ENCODE results near the gene CCDC127. TPM values are rescaled to one million over a fixed set of nuclear protein-coding genes. Genes with fewer than 3 reads are reported as not detected.

CCDC127 gene
- total RNA-seq, 1 donor from 2014 or later: 6.3 TPM

DNA sequence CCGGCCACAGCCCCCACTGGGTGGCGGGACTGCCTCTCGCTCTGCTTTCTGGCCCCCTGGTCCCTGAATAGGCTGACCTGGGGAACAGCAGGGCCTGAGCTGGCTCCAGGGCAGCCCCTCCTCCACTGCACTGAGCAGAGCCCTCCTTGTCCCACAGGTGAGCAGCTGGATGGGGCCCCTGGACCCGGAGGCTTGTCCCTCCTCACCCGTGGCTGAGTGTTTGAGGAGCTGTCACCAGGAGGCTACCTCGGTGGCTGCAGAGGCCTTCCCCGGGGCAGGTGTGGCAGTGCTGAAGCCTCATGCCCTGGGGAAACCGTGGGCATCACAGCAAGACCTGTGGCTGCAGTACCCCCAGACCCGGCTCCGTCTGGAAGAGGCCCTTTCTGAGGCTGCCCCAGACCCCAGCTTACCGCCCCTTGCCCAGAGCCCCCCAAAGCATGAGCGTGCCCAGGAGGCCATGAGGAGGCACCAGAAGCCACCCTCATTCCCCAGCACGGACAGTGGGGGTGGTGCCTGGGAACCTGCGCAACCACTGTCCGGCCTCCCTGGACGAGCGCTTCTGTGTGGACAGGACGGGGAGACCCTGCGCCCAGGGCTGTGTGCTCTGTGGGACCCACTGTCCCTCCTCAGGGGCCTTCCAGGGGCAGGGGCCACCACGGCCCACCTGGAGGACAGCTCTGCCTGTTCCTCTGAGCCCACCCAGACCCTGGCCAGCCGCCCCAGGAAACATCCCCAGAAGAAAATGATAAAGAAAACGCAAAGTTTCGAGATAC is 55.2 kb downstream of the CCDC127 start:
- peaks cover 6 to 29% (median 19%) of the 10 kb centered on the region in 3 donors for H3K27me3 ChIP-seq (ENCODE audit: control insufficient read depth in 3 of 3, insufficient read depth in 3 of 3, low read length in 3 of 3)
- no peak overlapping the region for H3K4me3 ChIP-seq (ENCODE audit: low read length in 3 of 3)
- H3K9ac ChIP-seq (ENCODE audit: low read depth in 1 of 3, low read length in 3 of 3): no peak overlapping the region
- no peaks in the 10 kb centered on the region for H3K36me3 ChIP-seq (ENCODE audit: control insufficient read depth in 3 of 3, insufficient read depth in 3 of 3, low read length in 3 of 3)
- H3K9me3 ChIP-seq (ENCODE audit: control insufficient read depth in 3 of 3, low read length in 3 of 3): no peaks in the 10 kb centered on the region
- no peaks in the 10 kb centered on the region for H3K4me1 ChIP-seq (ENCODE audit: control insufficient read depth in 3 of 3, insufficient read depth in 3 of 3, low read length in 3 of 3)
- no peak overlapping the region for H3K27ac ChIP-seq (ENCODE audit: low read depth, low read length)

DNA sequence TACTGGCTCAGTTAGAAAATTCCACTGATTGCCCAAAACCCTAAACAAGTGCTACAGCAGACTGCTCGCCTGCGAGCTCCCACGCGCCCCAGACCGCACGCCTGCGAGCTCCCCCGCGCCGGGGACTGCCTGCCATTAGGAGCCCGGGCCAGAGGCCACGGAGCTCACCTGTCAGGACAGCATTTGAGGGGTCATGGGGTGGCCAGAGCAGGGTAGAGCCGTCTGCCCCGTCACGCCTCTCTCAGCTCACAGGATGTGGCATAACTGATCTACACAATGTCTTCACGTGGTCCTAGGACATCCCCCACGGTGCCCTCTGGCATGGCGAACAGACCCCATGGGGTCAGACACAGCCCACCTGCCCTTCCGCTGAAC is 55.8 kb downstream of the CCDC127 start:
- H3K4me3 ChIP-seq (ENCODE audit: low read length in 3 of 3): no peak overlapping the region
- no peaks in the 10 kb centered on the region for H3K9me3 ChIP-seq (ENCODE audit: control insufficient read depth in 3 of 3, low read length in 3 of 3)
- no peaks in the 10 kb centered on the region for H3K4me1 ChIP-seq (ENCODE audit: control insufficient read depth in 3 of 3, insufficient read depth in 3 of 3, low read length in 3 of 3)
- no peaks in the 10 kb centered on the region for H3K36me3 ChIP-seq (ENCODE audit: control insufficient read depth in 3 of 3, insufficient read depth in 3 of 3, low read length in 3 of 3)
- H3K27me3 ChIP-seq (ENCODE audit: control insufficient read depth in 3 of 3, insufficient read depth in 3 of 3, low read length in 3 of 3): peaks cover 9 to 29% (median 23%) of the 10 kb centered on the region in 3 donors
- no peak overlapping the region for H3K27ac ChIP-seq (ENCODE audit: low read depth, low read length)
- H3K9ac ChIP-seq (ENCODE audit: low read depth in 1 of 3, low read length in 3 of 3): no peak overlapping the region

DNA sequence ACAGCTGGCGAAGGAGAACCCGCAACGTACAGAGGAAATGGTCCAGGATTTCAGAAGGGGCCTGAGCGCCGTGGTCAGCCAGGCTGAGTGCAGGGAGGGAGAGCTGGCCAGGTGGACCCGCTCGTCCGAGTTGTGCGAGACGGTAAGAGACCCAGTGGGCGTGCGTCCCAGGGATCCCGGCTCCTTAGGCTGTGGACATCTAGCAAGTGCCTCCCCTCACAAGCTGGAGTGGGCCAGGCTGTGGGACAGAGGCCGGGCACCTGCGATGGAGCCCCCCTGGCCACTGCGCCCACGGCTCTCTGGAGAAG is 56.2 kb downstream of the CCDC127 start:
- Histone ChIP-seq H3K27ac (ENCODE audit: low read depth, low read length) (no peak overlapping the region), H3K9ac (ENCODE audit: low read depth in 1 of 3, low read length in 3 of 3) (no peak overlapping the region), H3K27me3 (ENCODE audit: control insufficient read depth in 3 of 3, insufficient read depth in 3 of 3, low read length in 3 of 3) (peaks cover 11 to 29% (median 25%) of the 10 kb centered on the region in 3 donors), H3K36me3 (ENCODE audit: control insufficient read depth in 3 of 3, insufficient read depth in 3 of 3, low read length in 3 of 3) (no peaks in the 10 kb centered on the region), H3K4me1 (ENCODE audit: control insufficient read depth in 3 of 3, insufficient read depth in 3 of 3, low read length in 3 of 3) (no peaks in the 10 kb centered on the region), H3K9me3 (ENCODE audit: control insufficient read depth in 3 of 3, low read length in 3 of 3) (no peaks in the 10 kb centered on the region), H3K4me3 (ENCODE audit: low read length in 3 of 3) (no peak overlapping the region)

DNA sequence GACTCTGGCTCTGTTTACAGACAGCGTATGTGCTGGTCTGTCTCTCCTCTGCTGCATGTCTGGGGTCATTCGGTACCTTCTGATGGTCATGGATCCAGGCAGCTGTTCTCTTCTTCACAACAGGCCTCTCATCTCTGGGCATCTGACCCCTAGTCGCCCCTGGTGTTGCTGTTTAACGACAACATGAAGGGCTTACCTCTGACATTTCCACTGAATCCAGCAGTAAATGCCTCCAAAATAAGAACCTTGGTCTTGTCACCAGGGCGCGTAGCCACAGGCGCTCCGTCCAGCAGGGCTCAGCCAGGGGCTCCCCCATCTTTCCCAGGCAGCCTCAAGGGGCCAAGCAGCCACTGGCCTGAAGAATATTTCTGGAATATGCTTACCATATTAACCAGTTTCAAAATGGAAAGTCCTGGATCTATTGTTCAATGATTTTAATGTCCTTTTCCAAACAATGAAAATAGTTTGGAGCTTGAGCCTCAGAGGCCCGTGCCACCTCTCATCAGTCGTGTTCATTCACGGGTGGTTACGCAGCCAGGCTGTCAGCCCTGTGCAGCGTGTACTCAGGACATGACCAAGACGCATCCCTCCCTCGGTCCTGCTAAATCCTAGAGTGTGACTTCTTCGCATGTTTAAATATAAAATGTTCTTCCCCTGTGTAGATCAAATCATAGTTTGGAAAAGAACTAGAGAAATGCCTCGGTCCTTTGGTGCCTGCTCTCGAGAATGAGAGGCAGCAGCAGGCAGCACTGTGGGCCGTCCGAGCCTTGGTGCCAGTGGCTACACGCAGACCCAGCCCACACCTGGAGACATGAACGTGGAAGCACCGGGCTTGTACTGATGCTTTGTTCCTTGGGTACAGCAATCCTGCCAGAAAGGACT is 56.8 kb downstream of the CCDC127 start:
- Histone ChIP-seq H3K4me1 (ENCODE audit: control insufficient read depth in 3 of 3, insufficient read depth in 3 of 3, low read length in 3 of 3) (no peaks in the 10 kb centered on the region), H3K9ac (ENCODE audit: low read depth in 1 of 3, low read length in 3 of 3) (no peak overlapping the region), H3K36me3 (ENCODE audit: control insufficient read depth in 3 of 3, insufficient read depth in 3 of 3, low read length in 3 of 3) (no peaks in the 10 kb centered on the region), H3K27me3 (ENCODE audit: control insufficient read depth in 3 of 3, insufficient read depth in 3 of 3, low read length in 3 of 3) (peaks cover 11 to 29% (median 25%) of the 10 kb centered on the region in 3 donors), H3K4me3 (ENCODE audit: low read length in 3 of 3) (no peak overlapping the region), H3K9me3 (ENCODE audit: control insufficient read depth in 3 of 3, low read length in 3 of 3) (no peaks in the 10 kb centered on the region), H3K27ac (ENCODE audit: low read depth, low read length) (no peak overlapping the region)

DNA sequence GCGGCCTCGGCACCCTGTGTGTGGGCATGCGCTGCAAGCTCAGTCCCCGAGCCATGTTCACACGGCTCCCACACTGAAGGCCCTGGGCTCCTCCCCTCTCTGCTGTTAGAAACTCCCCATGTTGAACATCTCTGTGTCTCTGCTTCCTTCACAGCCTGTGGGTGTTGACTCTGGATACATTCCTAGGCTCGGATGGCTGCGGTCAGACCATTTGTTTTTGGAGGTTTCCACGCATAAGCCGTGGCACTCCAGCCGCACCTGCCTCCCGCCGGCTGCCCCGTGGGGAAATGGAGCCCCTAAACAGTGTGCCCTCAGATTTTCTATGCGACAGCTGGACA is 57.8 kb downstream of the CCDC127 start:
- H3K9me3 ChIP-seq (ENCODE audit: control insufficient read depth in 3 of 3, low read length in 3 of 3): no peaks in the 10 kb centered on the region
- H3K9ac ChIP-seq (ENCODE audit: low read depth in 1 of 3, low read length in 3 of 3): no peak overlapping the region
- no peaks in the 10 kb centered on the region for H3K4me1 ChIP-seq (ENCODE audit: control insufficient read depth in 3 of 3, insufficient read depth in 3 of 3, low read length in 3 of 3)
- H3K27ac ChIP-seq (ENCODE audit: low read depth, low read length): no peak overlapping the region
- H3K36me3 ChIP-seq (ENCODE audit: control insufficient read depth in 3 of 3, insufficient read depth in 3 of 3, low read length in 3 of 3): no peaks in the 10 kb centered on the region
- H3K4me3 ChIP-seq (ENCODE audit: low read length in 3 of 3): no peak overlapping the region
- H3K27me3 ChIP-seq (ENCODE audit: control insufficient read depth in 3 of 3, insufficient read depth in 3 of 3, low read length in 3 of 3): peaks cover 11 to 36% (median 28%) of the 10 kb centered on the region in 3 donors

DNA sequence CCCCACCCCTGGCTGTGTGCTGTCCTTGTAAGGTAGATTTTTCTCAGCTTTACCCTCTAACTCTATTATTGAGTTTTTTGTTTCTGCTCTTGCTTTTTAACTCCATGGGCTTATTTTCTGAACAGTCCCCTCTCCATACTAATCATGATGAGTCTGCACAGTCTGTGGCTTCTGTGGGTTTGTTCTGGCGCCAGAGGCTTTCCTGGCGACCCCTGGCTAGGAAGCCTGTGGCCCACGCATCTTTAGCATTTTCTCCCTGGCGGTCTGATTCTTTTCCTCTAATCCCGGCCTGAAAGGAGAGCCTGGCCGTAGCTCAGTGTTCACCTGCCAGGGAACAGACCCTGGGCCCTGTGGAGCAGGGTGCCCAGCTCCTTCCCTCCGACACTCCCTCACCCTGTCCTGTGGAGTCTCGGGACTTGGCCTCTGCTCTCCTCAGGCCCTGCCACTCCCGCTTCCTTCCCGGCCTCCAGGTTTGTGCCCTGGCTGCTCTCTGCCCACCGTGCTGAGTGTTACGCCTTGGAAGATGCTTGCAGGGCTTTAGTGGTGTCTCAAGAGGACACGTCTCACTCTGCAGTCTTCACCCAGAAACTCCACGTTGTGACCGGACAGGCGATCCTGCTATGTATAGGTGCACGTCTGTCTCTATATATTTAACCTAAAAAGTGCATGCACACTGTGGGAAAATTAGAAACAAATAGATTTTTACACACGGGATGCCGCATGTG is 58.3 kb downstream of the CCDC127 start:
- Histone ChIP-seq H3K9ac (ENCODE audit: low read depth in 1 of 3, low read length in 3 of 3) (no peak overlapping the region), H3K9me3 (ENCODE audit: control insufficient read depth in 3 of 3, low read length in 3 of 3) (no peaks in the 10 kb centered on the region), H3K4me3 (ENCODE audit: low read length in 3 of 3) (no peak overlapping the region), H3K4me1 (ENCODE audit: control insufficient read depth in 3 of 3, insufficient read depth in 3 of 3, low read length in 3 of 3) (no peaks in the 10 kb centered on the region), H3K36me3 (ENCODE audit: control insufficient read depth in 3 of 3, insufficient read depth in 3 of 3, low read length in 3 of 3) (no peaks in the 10 kb centered on the region), H3K27ac (ENCODE audit: low read depth, low read length) (no peak overlapping the region), H3K27me3 (ENCODE audit: control insufficient read depth in 3 of 3, insufficient read depth in 3 of 3, low read length in 3 of 3) (peaks cover 11 to 41% (median 32%) of the 10 kb centered on the region in 3 donors)

DNA sequence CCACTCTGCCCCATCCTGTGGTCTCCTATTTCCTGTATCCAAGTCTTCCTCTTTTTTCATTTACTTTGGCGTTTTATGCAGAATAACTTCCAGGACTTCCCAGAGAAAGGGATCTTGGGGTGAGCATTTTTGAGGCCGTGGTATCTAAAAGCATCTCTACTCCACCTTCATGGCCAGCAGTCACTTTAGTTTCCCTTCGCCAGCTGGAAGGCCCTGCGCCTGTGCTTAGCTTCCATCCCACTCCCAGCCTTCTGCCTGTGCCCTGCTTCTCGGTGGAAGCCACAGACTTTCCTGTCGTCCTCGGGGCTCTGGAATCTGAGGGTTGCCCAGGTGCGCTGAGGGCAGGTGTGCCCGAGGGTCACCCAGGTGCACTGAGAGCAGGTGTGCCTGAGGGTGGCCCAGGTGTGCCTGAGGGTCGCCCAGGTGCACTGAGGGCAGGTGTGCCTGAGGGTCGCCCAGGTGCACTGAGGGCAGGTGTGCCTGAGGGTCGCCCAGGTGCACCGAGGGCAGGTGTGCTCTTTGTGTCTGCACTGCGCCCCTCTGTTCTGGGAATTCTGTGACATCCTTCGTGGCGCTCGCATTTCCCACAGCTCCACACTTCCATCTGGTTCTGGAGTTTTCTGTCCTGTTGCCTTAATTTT is 59.0 kb downstream of the CCDC127 start:
- Histone ChIP-seq H3K27ac (ENCODE audit: low read depth, low read length) (no peak overlapping the region), H3K9ac (ENCODE audit: low read depth in 1 of 3, low read length in 3 of 3) (no peak overlapping the region), H3K4me1 (ENCODE audit: control insufficient read depth in 3 of 3, insufficient read depth in 3 of 3, low read length in 3 of 3) (no peaks in the 10 kb centered on the region), H3K27me3 (ENCODE audit: control insufficient read depth in 3 of 3, insufficient read depth in 3 of 3, low read length in 3 of 3) (peaks cover 11 to 45% (median 33%) of the 10 kb centered on the region in 3 donors), H3K9me3 (ENCODE audit: control insufficient read depth in 3 of 3, low read length in 3 of 3) (no peaks in the 10 kb centered on the region), H3K4me3 (ENCODE audit: low read length in 3 of 3) (no peak overlapping the region), H3K36me3 (ENCODE audit: control insufficient read depth in 3 of 3, insufficient read depth in 3 of 3, low read length in 3 of 3) (no peaks in the 10 kb centered on the region)

DNA sequence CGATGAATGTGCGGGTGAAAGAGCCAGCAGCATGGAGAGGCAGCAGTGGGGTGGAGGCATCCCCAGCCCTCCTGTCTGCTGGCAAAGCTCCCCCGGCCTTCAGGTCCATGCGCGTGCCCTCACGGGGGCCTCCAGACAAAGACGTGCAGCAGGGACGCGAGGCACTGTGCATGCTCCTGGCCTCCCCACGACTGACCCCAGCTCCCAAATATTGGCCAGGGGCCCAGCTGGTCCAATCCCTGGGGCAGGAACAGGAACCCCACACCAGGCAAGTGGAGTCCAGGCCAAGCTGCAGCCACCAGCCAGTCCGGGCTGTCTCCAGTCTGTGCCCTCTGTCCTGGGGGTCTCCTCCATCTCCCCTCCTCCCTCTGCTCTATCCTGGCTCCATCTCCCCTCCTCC is 60.2 kb downstream of the CCDC127 start:
- no peaks in the 10 kb centered on the region for H3K9me3 ChIP-seq (ENCODE audit: control insufficient read depth in 3 of 3, low read length in 3 of 3)
- no peak overlapping the region for H3K27ac ChIP-seq (ENCODE audit: low read depth, low read length)
- peaks cover 11 to 45% (median 33%) of the 10 kb centered on the region in 3 donors for H3K27me3 ChIP-seq (ENCODE audit: control insufficient read depth in 3 of 3, insufficient read depth in 3 of 3, low read length in 3 of 3)
- no peak overlapping the region for H3K4me3 ChIP-seq (ENCODE audit: low read length in 3 of 3)
- no peak overlapping the region for H3K9ac ChIP-seq (ENCODE audit: low read depth in 1 of 3, low read length in 3 of 3)
- H3K36me3 ChIP-seq (ENCODE audit: control insufficient read depth in 3 of 3, insufficient read depth in 3 of 3, low read length in 3 of 3): no peaks in the 10 kb centered on the region
- no peaks in the 10 kb centered on the region for H3K4me1 ChIP-seq (ENCODE audit: control insufficient read depth in 3 of 3, insufficient read depth in 3 of 3, low read length in 3 of 3)

DNA sequence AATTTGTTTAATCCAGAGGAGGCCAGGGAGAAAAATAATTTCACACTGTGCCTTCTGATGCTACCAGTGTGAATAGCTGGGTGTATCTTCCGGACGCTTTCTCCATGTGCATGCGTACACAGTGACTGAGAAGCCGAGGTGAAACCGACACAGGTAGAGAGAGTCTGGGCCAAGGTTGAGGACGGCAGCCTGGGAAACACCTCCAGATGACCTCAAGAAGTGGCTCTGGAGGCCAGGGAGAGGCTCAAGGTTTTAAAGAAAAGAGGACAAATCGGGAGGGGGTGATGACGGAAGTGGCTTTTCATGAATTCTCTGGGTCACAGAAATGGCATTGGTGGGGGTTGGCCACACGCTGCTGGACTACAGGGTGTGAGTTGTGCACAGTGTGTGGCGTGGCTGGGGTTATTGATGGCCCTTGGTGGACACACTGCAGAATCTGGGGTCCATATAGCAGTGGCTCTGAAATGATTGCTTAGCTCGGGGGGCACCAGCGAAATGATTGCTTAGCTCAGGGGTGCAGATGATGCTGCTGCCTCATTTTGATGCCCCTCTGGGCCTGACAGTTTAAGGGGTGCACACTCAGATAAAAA is 60.7 kb downstream of the CCDC127 start:
- Histone ChIP-seq H3K9ac (ENCODE audit: low read depth in 1 of 3, low read length in 3 of 3) (no peak overlapping the region), H3K36me3 (ENCODE audit: control insufficient read depth in 3 of 3, insufficient read depth in 3 of 3, low read length in 3 of 3) (no peaks in the 10 kb centered on the region), H3K4me1 (ENCODE audit: control insufficient read depth in 3 of 3, insufficient read depth in 3 of 3, low read length in 3 of 3) (no peaks in the 10 kb centered on the region), H3K27me3 (ENCODE audit: control insufficient read depth in 3 of 3, insufficient read depth in 3 of 3, low read length in 3 of 3) (peaks cover 11 to 45% (median 33%) of the 10 kb centered on the region in 3 donors), H3K27ac (ENCODE audit: low read depth, low read length) (no peak overlapping the region), H3K4me3 (ENCODE audit: low read length in 3 of 3) (no peak overlapping the region), H3K9me3 (ENCODE audit: control insufficient read depth in 3 of 3, low read length in 3 of 3) (no peaks in the 10 kb centered on the region)

All from skeletal muscle tissue (tissue), 4 donors.